ENCODE results near the gene IGF1R.

The IGF1R gene

GRCh38 chr15:98909968-98910885 lies 261.9 kb downstream of the IGF1R start:
- no peak for DNase-seq (ENCODE audit: low read depth, low spot score)

- DNase-seq (ENCODE audit: low read depth, low spot score) = no peak
Observed at GRCh38 chr15:98914626-98915025, 266.3 kb downstream of the IGF1R start.

GRCh38 chr15:98916826-98917225 lies 268.5 kb downstream of the IGF1R start:
- no peak for DNase-seq (ENCODE audit: low read depth, low spot score)

GRCh38 chr15:98917417-98917816 lies 269.1 kb downstream of the IGF1R start:
- DNase-seq (ENCODE audit: low read depth, low spot score) = no peak

GRCh38 chr15:98920091-98920880 lies 271.9 kb downstream of the IGF1R start:
- DNase-seq (ENCODE audit: low read depth, low spot score) = no peak

- no peak for DNase-seq (ENCODE audit: low read depth, low spot score)
Observed at GRCh38 chr15:98923171-98923570, 274.8 kb downstream of the IGF1R start.

GRCh38 chr15:98923579-98923978 lies 275.2 kb downstream of the IGF1R start:
- DNase-seq (ENCODE audit: low read depth, low spot score) = no peak

GRCh38 chr15:98924401-98925049 lies 276.2 kb downstream of the IGF1R start:
- no peak for DNase-seq (ENCODE audit: low read depth, low spot score)

GRCh38 chr15:98926236-98926635 lies 277.9 kb downstream of the IGF1R start:
- DNase-seq (ENCODE audit: low read depth, low spot score) = no peak

GRCh38 chr15:98927022-98927421 lies 278.7 kb downstream of the IGF1R start:
- no peak for DNase-seq (ENCODE audit: low read depth, low spot score)

- no peak for DNase-seq (ENCODE audit: low read depth, low spot score)
Observed at GRCh38 chr15:98927996-98928395, 279.7 kb downstream of the IGF1R start.

GRCh38 chr15:98930576-98930975 lies 282.2 kb downstream of the IGF1R start:
- no peak for DNase-seq (ENCODE audit: low read depth, low spot score)

GRCh38 chr15:98931004-98931403 lies 282.7 kb downstream of the IGF1R start:
- DNase-seq (ENCODE audit: low read depth, low spot score) = no peak

- no peak for DNase-seq (ENCODE audit: low read depth, low spot score)
Observed at GRCh38 chr15:98933406-98933805, 285.1 kb downstream of the IGF1R start.

GRCh38 chr15:98935736-98936135 lies 287.4 kb downstream of the IGF1R start:
- no peak for DNase-seq (ENCODE audit: low read depth, low spot score)

- DNase-seq (ENCODE audit: low read depth, low spot score) = no peak
Observed at GRCh38 chr15:98937413-98938104, 289.2 kb downstream of the IGF1R start.

- DNase-seq (ENCODE audit: low read depth, low spot score) = no peak
Observed at GRCh38 chr15:98938105-98938417, 289.7 kb downstream of the IGF1R start.

- DNase-seq (ENCODE audit: low read depth, low spot score) = no peak
Observed at GRCh38 chr15:98938799-98939198, 290.5 kb downstream of the IGF1R start.

- no peak for DNase-seq (ENCODE audit: low read depth, low spot score)
Observed at GRCh38 chr15:98939311-98940080, 291.2 kb downstream of the IGF1R start.

GRCh38 chr15:98941595-98942255 lies 293.4 kb downstream of the IGF1R start:
- DNase-seq (ENCODE audit: low read depth, low spot score) = no peak

Data from activated naive CD8-positive, alpha-beta T cell treated with anti-CD3 and anti-CD28 coated beads, Interleukin-2, amount 50 U/mL, for 16 hours (primary cell).